Activated gamma-delta T cell treated with anti-CD3 and anti-CD28 coated beads, Interleukin-2, amount 50 U/mL, for 16 hours (primary cell): ENCODE data around the gene PKD2.
"Not testable (repeated sequence)": the region's sequence is repeated elsewhere in the genome, so short reads cannot be mapped to it uniquely, and the experiment has no call there.

Source experiments
- DNase-seq: peaks from one replicate; pipeline ENCODE4 v3.0.0-alpha.2; 2020; ENCODE audit warnings: low read depth

The PKD2 gene

GRCh38 chr4:88070031-88070430 lies 62.6 kb downstream of the PKD2 start:
- no peak for DNase-seq

- DNase-seq, result no peak
Measured at GRCh38 chr4:88075336-88075735, 67.9 kb downstream of the PKD2 start.

- no peak for DNase-seq
Measured at GRCh38 chr4:88077911-88078524, 70.6 kb downstream of the PKD2 start.

GRCh38 chr4:88078579-88078978 lies 71.1 kb downstream of the PKD2 start:
- DNase-seq, result no peak

GRCh38 chr4:88080626-88081025 lies 73.2 kb downstream of the PKD2 start:
- DNase-seq, result no peak

GRCh38 chr4:88087004-88087403 lies 79.6 kb downstream of the PKD2 start:
- no peak for DNase-seq

GRCh38 chr4:88090898-88091297 lies 83.5 kb downstream of the PKD2 start:
- DNase-seq, result no peak

GRCh38 chr4:88091378-88091777 lies 83.9 kb downstream of the PKD2 start:
- no peak for DNase-seq

DNA sequence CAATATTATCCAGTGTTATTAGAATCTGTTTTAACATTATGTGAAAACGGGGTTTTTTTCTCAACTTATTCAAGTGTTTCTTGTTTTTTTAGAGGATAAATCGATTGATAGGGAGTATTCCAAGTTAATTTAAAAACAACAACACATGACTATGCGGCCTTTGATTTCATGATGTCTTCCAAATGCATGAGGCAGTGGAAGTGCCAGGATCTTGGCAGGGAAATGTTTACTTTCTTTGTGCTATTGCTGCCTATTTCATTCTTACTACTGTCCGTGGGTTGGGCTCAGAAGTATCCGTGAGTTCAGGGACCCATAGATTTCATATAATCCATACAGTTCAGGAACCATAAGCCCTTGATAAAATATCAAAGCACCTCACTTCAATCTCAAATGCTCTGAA lies 86.4 kb downstream of the PKD2 start:
- DNase-seq, result no peak

DNA sequence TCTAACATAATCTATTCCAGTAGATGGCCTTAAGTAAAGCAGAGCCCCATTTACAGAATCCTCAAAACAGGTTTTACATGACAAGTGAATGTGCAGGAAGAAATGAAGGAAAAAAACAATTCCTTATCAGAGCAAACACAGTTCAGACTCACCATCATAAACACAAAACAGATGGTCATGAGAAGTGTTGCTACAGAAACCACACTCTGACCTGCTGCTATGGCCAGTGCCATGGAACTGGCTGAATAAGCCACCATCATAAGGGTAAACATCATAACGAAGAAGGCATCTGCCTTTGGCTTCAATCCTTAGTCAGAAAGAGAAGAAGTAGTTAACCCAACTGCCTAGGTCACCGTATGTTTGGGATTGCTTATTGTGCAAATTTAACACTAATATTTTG lies 89.9 kb downstream of the PKD2 start:
- no peak for DNase-seq

DNA sequence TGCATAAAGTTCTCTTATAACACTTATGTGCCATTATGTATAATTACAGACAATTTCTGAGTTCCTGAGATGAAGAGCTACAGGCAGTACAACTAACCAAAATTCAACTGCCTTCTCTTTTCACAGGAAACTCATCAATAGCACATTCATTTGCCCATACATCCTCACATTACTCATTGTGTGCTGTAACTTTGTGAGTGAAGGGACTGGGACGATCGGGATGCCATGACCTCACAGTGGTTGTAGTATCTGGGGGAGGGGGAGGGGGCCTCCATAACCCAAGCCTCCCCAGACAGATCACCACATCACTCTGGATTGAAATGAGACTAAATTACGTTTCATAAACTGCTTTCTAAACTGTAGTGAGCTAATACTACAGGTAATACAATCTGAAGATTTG lies 90.3 kb downstream of the PKD2 start:
- DNase-seq, result no peak

- DNase-seq, result no peak
Measured at GRCh38 chr4:88098993-88099752, 91.7 kb downstream of the PKD2 start.

GRCh38 chr4:88101165-88101564 lies 93.7 kb downstream of the PKD2 start:
- DNase-seq, result no peak

- no peak for DNase-seq
Measured at GRCh38 chr4:88102026-88102425, 94.6 kb downstream of the PKD2 start.

DNA sequence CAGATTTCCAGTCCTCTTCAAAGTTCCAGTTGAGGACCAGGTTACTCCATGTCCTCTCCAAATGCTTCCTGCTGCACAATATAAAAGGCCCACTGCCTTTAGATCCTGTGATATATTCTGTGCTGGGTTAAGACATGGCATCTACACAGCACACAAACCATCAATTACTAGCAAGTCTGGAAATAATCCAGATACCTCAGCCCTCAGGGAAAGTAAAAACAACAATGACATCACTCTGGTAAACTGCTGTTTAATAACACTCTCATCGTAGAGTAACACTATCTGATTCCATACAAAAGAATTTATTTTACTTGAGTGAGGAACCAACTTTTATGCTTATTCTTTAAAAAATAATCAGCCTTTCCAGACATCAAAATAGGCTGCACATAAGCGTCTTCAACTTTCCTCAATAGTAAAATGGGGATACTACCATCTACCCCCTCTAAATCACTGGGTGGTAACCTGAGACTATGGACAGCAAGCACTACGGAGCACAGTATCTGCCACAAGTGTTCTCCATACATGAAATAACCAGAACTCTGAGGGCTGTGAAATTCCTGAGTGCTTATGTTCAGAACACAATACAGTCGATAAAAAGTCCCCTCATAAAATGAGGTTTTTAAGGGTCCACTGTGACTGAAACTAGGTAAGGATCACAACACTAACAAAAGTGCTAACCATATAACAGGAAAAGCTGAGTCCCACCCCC lies 97.6 kb downstream of the PKD2 start:
- no peak for DNase-seq

DNA sequence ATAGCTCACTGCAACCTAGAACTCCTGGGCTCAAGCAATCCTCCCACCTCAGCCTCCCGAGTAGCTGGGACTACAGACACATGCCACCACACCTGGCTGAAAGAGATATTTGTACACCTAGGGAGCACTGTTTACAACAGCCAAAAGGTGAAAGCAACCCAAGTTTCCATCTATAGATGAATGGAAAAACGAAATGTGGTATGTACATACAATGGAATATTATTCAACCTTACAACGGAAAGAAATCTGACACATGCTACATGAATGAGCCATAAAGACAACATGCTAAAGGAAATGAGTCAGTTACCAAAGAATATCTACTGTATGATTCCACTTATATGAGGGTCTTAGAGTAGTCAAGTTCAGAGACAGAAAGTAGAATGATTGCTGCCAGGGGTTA lies 98.8 kb downstream of the PKD2 start:
- no peak for DNase-seq

DNA sequence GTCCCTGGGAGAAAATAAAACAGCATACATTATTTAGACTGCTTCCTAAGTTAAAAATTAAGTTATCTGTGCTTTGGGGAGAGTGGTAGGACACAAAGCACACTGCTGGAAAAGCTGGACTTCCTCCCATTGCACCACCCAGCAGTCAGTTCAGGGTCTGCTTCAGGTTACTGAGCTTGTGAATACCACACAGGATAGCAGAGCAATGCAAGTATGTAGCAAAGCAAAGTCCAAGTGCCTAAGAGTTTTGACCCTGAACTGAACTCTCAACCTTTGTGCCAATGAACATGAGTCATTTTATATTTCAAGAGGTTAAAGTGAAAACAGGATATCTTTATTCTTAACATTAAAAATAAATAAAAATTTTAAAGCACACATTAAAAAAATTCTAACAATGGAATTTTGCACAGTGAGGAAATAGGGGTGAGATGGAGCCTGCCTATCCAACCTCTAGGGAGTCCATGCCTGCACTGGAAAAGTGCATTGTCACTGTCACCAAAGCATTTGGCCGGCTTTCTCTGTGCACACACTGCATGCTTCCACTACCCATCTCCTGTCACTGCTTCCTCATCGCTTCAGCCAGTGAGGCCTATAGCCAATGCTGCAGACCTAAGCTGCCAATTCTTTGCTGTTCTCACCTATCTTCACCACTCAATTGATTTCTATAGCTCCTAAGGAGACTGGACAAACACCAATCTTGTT lies 100.1 kb downstream of the PKD2 start:
- no peak for DNase-seq

DNA sequence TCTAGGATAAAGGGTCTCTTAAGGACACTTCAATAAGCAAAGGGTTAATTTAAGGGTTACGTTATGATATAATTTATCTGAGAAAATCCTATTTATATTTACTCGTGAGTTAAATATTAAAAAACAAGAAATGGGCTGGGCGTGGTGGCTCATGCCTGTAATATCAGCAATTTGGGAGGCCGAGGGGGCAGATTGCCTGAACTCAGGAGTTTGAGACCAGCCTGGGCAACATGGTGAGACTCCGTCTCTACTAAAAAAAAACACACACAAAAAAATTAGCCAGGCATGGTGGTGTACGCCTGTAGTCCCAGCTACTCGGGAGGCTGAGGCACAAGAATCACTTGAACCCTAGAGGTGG lies 100.7 kb downstream of the PKD2 start:
- DNase-seq, result not testable (repeated sequence)

GRCh38 chr4:88108747-88109122 lies 101.3 kb downstream of the PKD2 start:
- DNase-seq, result no peak

- DNase-seq, result no peak
Measured at GRCh38 chr4:88109123-88109881, 101.9 kb downstream of the PKD2 start.

DNA sequence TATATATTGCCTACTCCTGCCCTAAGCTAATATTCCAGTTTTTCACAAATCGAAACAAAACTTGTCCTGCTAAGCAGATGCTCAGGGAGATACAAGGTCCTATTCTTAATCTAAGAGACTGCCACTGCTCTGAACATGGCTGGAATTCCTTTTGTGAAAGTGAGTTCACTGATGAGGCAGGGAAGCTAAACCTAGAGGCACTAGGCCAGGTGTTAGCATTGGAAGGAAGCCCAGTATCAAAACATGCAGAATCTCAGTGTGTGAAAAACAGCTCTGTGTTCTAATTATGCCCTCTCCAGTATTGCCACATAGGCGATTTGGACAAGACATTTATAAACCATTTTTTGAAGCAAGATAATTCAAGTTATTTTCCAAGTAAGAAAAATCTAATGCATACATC lies 103.4 kb downstream of the PKD2 start:
- no peak for DNase-seq

DNA sequence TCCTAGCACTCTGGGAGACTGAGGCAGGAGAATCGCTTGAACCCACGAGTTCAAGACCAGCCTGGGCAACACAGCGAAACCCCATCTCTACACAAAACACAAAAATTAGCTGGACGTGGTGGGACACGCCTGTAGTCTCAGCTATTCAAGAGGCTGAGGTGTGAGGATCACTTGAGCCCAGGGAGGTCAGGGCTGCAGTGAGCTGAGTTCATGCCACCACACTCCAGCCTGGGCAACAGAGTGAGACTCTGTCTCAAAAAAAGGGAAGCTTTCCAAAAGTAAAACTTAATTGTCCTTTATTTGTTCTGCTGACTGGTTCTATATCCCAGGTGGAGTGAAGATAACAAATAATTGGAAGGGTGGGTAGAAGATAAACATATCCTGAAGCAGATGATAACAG lies 105.4 kb downstream of the PKD2 start:
- no peak for DNase-seq
